ENCODE data around the gene SDC3.
"Not testable (repeated sequence)": the region's sequence is repeated elsewhere in the genome, so short reads cannot be mapped to it uniquely, and the experiment has no call there.

Gene SDC3

GRCh38 chr1:30950053-30950452 lies 41.5 kb upstream of the SDC3 start:
- H3K4me3 ChIP-seq (ENCODE audit: low read depth, low read length), result no peak overlapping the region
- TF ChIP-seq, protein P1, sequence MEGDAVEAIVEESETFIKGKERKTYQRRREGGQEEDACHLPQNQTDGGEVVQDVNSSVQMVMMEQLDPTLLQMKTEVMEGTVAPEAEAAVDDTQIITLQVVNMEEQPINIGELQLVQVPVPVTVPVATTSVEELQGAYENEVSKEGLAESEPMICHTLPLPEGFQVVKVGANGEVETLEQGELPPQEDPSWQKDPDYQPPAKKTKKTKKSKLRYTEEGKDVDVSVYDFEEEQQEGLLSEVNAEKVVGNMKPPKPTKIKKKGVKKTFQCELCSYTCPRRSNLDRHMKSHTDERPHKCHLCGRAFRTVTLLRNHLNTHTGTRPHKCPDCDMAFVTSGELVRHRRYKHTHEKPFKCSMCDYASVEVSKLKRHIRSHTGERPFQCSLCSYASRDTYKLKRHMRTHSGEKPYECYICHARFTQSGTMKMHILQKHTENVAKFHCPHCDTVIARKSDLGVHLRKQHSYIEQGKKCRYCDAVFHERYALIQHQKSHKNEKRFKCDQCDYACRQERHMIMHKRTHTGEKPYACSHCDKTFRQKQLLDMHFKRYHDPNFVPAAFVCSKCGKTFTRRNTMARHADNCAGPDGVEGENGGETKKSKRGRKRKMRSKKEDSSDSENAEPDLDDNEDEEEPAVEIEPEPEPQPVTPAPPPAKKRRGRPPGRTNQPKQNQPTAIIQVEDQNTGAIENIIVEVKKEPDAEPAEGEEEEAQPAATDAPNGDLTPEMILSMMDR (IDR thresholded peaks at IDR 0.05; ENCODE audit: control insufficient read depth, extremely low read depth, insufficient read depth), result no peak
- no peak for DNase-seq (ENCODE audit: low read depth)

- DNase-seq (ENCODE audit: low read depth); H3K4me3 ChIP-seq (ENCODE audit: low read depth, low read length): not testable (repeated sequence)
These were observed 40.9 kb upstream of the SDC3 start for GRCh38 chr1:30949487-30949838.

DNA sequence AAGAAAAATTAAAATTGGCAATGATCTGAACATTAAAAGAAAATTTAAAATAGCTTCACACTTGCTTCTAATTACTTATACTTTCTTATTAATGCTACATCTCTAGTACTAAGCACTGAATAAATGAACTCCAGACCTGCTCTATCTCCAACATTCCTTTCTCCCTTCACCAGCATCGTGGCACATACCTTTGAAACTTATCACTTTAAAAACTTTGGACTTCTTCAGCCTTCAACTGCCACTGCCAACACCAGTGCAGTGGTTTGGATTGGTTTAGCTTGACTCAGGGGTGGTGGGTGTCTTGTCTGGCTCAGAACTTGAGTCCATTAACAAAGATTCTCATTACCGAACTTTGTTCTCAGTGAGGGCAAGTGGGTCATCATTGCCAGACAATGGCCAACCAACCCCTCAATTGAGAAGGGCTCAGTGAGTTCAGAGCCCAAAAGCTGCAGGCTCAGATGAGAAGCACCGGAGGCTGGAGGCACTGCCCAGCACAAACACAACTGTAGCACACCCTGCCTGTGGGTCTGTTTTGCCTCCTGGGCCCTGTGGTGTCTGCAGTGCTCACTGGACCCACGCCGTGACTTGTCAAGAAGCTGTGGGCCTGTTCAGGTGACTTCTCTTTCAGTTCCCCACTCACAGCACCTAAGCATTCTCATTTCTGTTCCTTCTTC lies 40.4 kb upstream of the SDC3 start:
- DNase-seq (ENCODE audit: low read depth); H3K4me3 ChIP-seq (ENCODE audit: low read depth, low read length): not testable (repeated sequence)

- H3K4me3 ChIP-seq (ENCODE audit: low read depth, low read length), result no peak overlapping the region
- DNase-seq (ENCODE audit: low read depth), result no peak
- TF ChIP-seq, protein P1 (IDR thresholded peaks at IDR 0.05; ENCODE audit: control insufficient read depth, extremely low read depth, insufficient read depth), result no peak
These were observed 39.7 kb upstream of the SDC3 start for GRCh38 chr1:30948278-30948677.

- DNase-seq (ENCODE audit: low read depth), result no peak
- TF ChIP-seq, protein P1 (IDR thresholded peaks at IDR 0.05; ENCODE audit: control insufficient read depth, extremely low read depth, insufficient read depth), result no peak
These were observed 38.7 kb upstream of the SDC3 start for GRCh38 chr1:30947212-30947611.

DNA sequence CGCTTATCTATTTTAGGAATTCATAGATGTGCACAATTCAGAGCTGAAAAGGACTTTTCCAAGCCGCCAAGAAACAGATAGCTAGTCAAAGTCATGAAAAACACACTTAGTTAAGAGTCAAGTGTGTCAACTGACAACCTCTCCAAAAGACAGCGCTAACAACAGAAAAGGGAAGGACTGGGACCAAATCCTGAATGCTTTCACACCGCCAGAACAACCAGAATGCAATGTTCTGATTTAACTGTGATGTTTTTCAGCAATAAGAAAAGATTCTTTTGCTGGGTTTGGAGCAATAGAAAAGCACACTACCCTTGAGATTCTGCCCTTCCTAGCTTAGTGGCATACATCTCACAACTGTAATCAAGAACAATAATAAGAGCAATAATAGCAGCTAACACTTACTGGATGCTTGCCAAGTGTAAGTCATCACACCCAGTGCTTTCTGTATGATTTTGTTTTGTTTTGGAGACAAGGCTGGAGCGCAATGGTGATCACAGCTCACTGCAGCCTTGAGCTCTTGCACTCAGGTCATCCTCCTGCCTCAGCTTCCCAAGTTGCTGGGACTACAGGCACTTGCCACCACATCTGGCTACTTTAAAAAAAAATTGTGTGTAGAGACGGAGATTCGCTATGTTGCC lies 33.9 kb upstream of the SDC3 start:
- no peak for DNase-seq (ENCODE audit: low read depth)
- H3K4me3 ChIP-seq (ENCODE audit: low read depth, low read length), result no peak overlapping the region
- TF ChIP-seq, protein P1 (IDR thresholded peaks at IDR 0.05; ENCODE audit: control insufficient read depth, extremely low read depth, insufficient read depth), result no peak

More at GRCh38 chr1:30947212-30947611, 38.7 kb upstream of the SDC3 start:
- no peak overlapping the region for H3K4me3 ChIP-seq (ENCODE audit: low read depth, low read length)

DNA sequence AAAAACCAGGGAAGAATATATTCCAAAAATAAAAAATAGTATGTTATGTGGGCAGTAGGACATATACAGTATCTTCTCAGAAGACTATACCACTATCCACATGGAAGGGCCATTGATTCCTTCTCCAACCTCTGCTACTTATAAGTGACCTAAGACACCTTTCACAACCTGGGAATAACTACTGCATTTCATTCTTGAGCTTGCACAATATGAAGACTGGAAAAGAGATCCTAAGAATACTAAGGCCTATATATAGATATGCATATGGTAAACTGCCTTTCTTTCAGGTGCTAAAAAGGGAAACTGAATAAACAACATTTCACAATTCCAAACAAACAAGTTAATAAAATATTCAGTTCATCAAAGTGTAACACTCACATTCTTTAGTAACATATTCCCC lies 32.0 kb upstream of the SDC3 start:
- DNase-seq (ENCODE audit: low read depth), result no peak
- TF ChIP-seq, protein P1 (IDR thresholded peaks at IDR 0.05; ENCODE audit: control insufficient read depth, extremely low read depth, insufficient read depth), result no peak
- no peak overlapping the region for H3K4me3 ChIP-seq (ENCODE audit: low read depth, low read length)

- no peak for DNase-seq (ENCODE audit: low read depth)
- TF ChIP-seq, protein P1 (IDR thresholded peaks at IDR 0.05; ENCODE audit: control insufficient read depth, extremely low read depth, insufficient read depth), result no peak
These were observed 28.1 kb upstream of the SDC3 start for GRCh38 chr1:30936541-30937171.

GRCh38 chr1:30935758-30936157 lies 27.2 kb upstream of the SDC3 start:
- not testable (repeated sequence) for DNase-seq (ENCODE audit: low read depth); H3K4me3 ChIP-seq (ENCODE audit: low read depth, low read length)

More at GRCh38 chr1:30936541-30937171, 28.1 kb upstream of the SDC3 start:
- no peak overlapping the region for H3K4me3 ChIP-seq (ENCODE audit: low read depth, low read length)
